ENCODE measurements around the gene CYB5R2.
"Not testable (repeated sequence)": the region's sequence is repeated elsewhere in the genome, so short reads cannot be mapped to it uniquely, and the experiment has no call there.

The CYB5R2 gene

GRCh38 chr11:7670641-7671040 lies 2.7 kb downstream of the CYB5R2 start:
- no peak for DNase-seq (ENCODE audit: insufficient read length, low spot score)
- TF ChIP-seq CTCF (IDR thresholded peaks at IDR 0.05; ENCODE audit: insufficient read depth, missing control alignments) = no peak
- no peak for FAIRE-seq

GRCh38 chr11:7668911-7669310 lies 4.4 kb downstream of the CYB5R2 start:
- DNase-seq (ENCODE audit: insufficient read length, low spot score) = no peak
- no peak for TF ChIP-seq CTCF (IDR thresholded peaks at IDR 0.05; ENCODE audit: insufficient read depth, missing control alignments)
- FAIRE-seq = no peak

- no peak for DNase-seq (ENCODE audit: insufficient read length, low spot score)
- TF ChIP-seq CTCF (IDR thresholded peaks at IDR 0.05; ENCODE audit: insufficient read depth, missing control alignments) = no peak
- FAIRE-seq = no peak
Measured at GRCh38 chr11:7668464-7668863, 4.8 kb downstream of the CYB5R2 start.

- DNase-seq (ENCODE audit: insufficient read length, low spot score) (no peak), FAIRE-seq (no peak)
- no peak for TF ChIP-seq CTCF (IDR thresholded peaks at IDR 0.05; ENCODE audit: insufficient read depth, missing control alignments)
Measured at GRCh38 chr11:7667460-7667859, 5.8 kb downstream of the CYB5R2 start.

- DNase-seq (ENCODE audit: insufficient read length, low spot score) (no peak), FAIRE-seq (no peak)
- TF ChIP-seq CTCF (IDR thresholded peaks at IDR 0.05; ENCODE audit: insufficient read depth, missing control alignments) = no peak
Measured at GRCh38 chr11:7666292-7666866, 6.9 kb downstream of the CYB5R2 start.

GRCh38 chr11:7665473-7666291 lies 7.6 kb downstream of the CYB5R2 start:
- TF ChIP-seq CTCF (IDR thresholded peaks at IDR 0.05; ENCODE audit: insufficient read depth, missing control alignments) = peak; percentile 85

GRCh38 chr11:7664867-7665266 lies 8.4 kb downstream of the CYB5R2 start:
- DNase-seq (ENCODE audit: insufficient read length, low spot score) = no peak
- TF ChIP-seq CTCF (IDR thresholded peaks at IDR 0.05; ENCODE audit: insufficient read depth, missing control alignments) = no peak
- FAIRE-seq = no peak

More at GRCh38 chr11:7665473-7666291, 7.6 kb downstream of the CYB5R2 start:
- DNase-seq (ENCODE audit: insufficient read length, low spot score) = peak; percentile 71
- no peak for FAIRE-seq

GRCh38 chr11:7663531-7663930 lies 9.8 kb downstream of the CYB5R2 start:
- not testable (repeated sequence) for DNase-seq (ENCODE audit: insufficient read length, low spot score); FAIRE-seq
